AG04449 (cell line): ENCODE data around the gene FRMD8.

Source experiments
- CTCF ChIA-PET: fragments of 350-600 bp; formaldehyde crosslinking; extraction: SDS; loops from one replicate; lab custom pipeline; 2021; ENCODE audit warnings: antibody characterized with exemption; lab: Yijun Ruan, JAX
- POLR2A ChIA-PET: fragments of 400-600, 350-600 bp; formaldehyde crosslinking; extraction: SDS; loops from one replicate; lab custom pipeline; 2020; ENCODE audit warnings: antibody characterized with exemption, inconsistent platforms; lab: Yijun Ruan, JAX
- DNase-seq: peaks from one replicate; pipeline ENCODE4 v3.0.0-alpha.2; 2010; ENCODE audit warnings: low read depth, low spot score
- H3K4me3 ChIP-seq: 2 replicates; pipeline ENCODE4 v1.5.1; 2011; ENCODE audit warnings: low read depth, mild to moderate bottlenecking, control low read depth, low read length
- TF ChIP-seq, protein P1 (sequence below): IDR thresholded peaks from one replicate; pipeline ENCODE4 v1.5.1; 2011; ENCODE audit warnings: mild to moderate bottlenecking, moderate library complexity, low read length, control low read depth, inconsistent platforms; ENCODE audit not compliant: insufficient read depth; ENCODE audit errors: missing control alignments

The FRMD8 gene

DNA sequence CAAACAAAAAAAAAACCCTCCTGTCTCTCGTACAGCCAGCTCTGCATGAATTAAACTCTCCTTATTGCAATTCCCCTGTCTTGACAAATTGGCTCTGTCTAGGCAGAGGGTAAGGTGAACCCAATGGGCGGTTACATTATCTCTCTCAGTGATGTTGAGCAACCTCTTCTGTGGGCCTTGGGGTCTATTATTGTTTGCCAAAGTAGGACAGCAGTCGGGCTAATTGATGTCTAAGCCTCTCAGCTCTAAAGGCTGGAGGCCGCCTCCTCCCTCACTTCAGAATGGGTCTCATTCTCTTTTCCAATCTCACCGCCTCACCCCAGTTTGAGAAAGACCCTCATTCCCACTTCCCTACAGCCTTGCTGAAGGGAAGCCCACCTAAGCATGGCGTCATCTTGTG is 2.7 kb upstream of the FRMD8 start:
- POLR2A ChIA-PET: interaction anchor here (1.3 to 4.1 kb wide), 2 partner anchors 39 to 124 kb away, joined by 3 to 41 read pairs; partner anchors contain the start of gene NEAT1
- no peak for DNase-seq
- no peak overlapping the region for H3K4me3 ChIP-seq
- CTCF ChIA-PET: interaction anchor here (1.4 to 6.6 kb wide), 5 partner anchors 15 to 127 kb away, joined by 3 to 43 read pairs (median 6); no protein-coding TSS in a partner anchor
- TF ChIP-seq, protein P1, sequence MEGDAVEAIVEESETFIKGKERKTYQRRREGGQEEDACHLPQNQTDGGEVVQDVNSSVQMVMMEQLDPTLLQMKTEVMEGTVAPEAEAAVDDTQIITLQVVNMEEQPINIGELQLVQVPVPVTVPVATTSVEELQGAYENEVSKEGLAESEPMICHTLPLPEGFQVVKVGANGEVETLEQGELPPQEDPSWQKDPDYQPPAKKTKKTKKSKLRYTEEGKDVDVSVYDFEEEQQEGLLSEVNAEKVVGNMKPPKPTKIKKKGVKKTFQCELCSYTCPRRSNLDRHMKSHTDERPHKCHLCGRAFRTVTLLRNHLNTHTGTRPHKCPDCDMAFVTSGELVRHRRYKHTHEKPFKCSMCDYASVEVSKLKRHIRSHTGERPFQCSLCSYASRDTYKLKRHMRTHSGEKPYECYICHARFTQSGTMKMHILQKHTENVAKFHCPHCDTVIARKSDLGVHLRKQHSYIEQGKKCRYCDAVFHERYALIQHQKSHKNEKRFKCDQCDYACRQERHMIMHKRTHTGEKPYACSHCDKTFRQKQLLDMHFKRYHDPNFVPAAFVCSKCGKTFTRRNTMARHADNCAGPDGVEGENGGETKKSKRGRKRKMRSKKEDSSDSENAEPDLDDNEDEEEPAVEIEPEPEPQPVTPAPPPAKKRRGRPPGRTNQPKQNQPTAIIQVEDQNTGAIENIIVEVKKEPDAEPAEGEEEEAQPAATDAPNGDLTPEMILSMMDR: no peak

DNA sequence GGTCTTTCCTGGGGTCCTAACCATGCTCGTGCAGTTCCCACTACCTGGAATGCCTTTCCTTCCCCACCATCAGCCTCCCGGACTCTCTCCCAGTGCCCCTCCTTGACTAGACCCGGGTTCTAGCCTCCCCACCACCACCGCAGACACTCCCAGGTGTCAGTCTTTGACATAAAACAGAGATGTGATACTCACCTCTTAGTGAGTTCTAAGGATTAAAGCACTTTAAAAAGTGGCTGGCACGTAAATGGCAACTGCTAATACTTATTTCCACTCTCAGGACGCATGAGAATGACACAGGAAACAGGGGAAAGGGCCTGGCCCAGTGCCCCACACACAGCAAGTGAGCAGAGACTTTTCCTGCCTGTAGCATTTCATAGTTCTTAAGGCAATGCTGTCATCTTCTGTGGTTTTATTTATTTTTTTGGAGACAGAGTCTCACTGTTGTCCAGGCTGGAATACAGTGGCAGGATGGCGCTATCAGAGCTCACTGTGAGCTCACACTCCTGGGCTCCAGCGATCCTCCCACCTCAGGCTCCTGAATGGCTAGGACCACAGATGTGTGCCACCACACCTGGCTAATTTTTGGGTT is 2.0 kb upstream of the FRMD8 start:
- DNase-seq: no peak
- POLR2A ChIA-PET: interaction anchor here (1.1 to 4.1 kb wide), 2 partner anchors 38 to 117 kb away, joined by 4 to 41 read pairs; partner anchors contain the start of gene NEAT1
- H3K4me3 ChIP-seq: no peak overlapping the region
- TF ChIP-seq, protein P1: no peak
- CTCF ChIA-PET: interaction anchor here (1.3 to 6.6 kb wide), 4 partner anchors 15 to 55 kb away, joined by 3 to 37 read pairs (median 4); no protein-coding TSS in a partner anchor

DNA sequence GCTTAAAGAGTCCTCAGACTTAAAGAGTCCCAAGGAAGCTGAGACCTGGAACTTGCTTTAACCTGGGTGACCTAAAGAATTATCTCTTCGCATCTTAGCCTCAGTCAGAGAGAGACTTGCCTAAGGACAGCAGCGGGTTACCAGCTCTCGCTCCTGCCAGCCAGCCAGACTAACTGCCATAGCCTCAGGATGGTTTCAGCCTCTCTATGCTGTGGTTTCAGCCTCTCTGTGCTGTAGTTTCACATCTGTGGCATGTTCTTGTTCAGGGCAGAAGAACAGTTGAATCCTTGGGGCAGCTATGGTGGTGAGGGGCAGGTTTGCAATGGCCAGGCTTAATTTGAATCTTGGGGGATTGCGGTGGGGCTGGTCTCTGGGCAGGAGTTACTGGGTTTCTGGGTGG is 2.3 kb downstream of the FRMD8 start:
- CTCF ChIA-PET: interaction anchor here (1.2 to 6.1 kb wide), 2 partner anchors 10 to 26 kb away, joined by 6 to 90 read pairs; no protein-coding TSS in a partner anchor
- DNase-seq: no peak
- TF ChIP-seq, protein P1: no peak
- POLR2A ChIA-PET: interaction anchor here (2.3 to 5.6 kb wide), 2 partner anchors 11 to 32 kb away, joined by 6 to 66 read pairs; partner anchors contain the start of gene NEAT1
- H3K4me3 ChIP-seq: peak overlapping the region; percentile 23; the same call in 1 of the 2 replicates

DNA sequence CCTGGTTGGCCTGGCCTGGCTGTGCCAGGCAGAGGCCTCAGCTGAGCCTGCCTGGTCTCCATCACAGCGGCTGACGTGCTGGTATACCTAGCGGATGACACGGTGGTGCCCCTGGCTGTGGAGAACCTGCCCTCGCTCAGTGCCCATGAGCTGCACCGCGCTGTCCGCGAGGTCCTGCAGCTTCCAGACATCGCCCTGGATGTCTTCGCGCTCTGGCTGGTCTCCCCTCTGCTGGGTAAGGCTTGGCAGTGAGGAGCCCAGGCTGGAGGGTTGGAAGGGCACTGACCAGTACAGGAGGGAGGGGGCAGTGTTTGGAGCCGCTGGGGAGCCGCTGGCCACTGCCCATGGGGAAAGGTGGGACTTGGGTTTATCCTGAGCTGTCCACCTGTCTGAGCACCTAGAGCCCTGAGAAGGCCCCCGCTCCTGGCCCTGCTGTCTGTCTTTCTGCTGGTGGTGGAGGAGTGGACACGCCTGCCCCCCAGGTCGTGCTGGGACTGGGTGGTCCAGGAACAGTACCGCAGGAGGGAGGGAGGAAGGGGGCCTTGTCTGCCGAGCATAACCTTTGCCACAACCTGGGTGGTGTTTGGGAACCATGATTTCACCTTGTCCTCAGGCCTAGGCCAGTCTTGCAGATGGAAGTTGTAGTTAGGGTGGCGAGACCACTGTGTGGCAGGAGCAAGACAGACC is 3.0 kb downstream of the FRMD8 start:
- ChIA-PET POLR2A (interaction anchor here (2.3 to 5.6 kb wide), 2 partner anchors 11 to 32 kb away, joined by 6 to 66 read pairs; partner anchors contain the start of gene NEAT1), CTCF (interaction anchor here (1.2 to 6.1 kb wide), 4 partner anchors 11 to 33 kb away, joined by 3 to 90 read pairs (median 8); partner anchors contain the start of gene NEAT1)
- TF ChIP-seq, protein P1: no peak
- no peak overlapping the region; the same call in 1 of the 2 replicates for H3K4me3 ChIP-seq
- DNase-seq: no peak

DNA sequence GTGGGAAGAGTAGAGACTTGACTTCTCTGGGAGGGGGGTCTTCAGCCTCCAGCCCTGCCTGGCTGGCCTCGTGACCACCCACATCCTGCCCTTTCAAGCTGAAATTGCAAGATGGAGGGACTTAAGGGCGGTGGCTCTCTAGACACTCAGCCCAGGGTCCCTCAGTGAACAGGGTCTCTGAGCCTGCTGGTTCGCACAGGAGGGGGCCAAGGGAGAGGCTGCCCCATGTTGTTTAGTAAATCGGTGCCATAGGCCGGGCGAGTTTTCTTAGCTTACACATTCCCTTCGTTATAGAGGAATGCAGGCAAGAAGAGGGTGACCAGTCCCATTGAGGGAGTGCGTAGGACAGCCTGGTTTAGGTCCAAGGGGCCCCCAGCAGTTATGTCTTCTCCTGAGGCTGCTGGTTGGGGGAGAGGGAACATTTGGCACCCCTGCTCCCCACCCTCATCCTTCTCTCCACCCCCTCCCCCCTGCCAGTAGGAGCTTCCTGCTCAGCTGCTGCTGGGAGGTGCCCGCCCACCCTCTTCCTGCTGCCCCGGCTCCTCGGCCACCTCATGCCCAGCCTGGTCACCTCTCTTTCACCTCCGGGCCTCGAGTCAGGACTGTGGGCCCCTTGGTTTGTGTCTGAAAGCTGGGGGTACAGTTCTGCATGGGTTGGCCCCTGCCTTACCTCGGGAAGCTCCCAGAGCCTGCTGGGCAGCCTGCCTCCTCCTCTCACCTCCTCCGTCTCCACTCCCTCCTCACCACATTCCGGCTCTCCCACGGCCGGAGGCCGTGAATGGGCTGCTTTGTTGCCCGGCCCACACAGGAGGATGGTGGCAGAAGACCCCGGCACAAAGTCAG is 3.9 kb downstream of the FRMD8 start:
- ChIA-PET CTCF (interaction anchor here (1.0 to 6.1 kb wide), 8 partner anchors 9 to 120 kb away, joined by 3 to 90 read pairs (median 4); partner anchors contain the start of gene NEAT1), POLR2A (interaction anchor here (0.6 to 5.6 kb wide), 6 partner anchors 24 to 109 kb away, joined by 3 to 66 read pairs (median 4); partner anchors contain the start of genes MALAT1 and NEAT1)
- no peak for DNase-seq
- peak overlapping the region; percentile 40 for H3K4me3 ChIP-seq
- TF ChIP-seq, protein P1: no peak
